KOPT-K1 (cell line): Measurements from ENCODE around the gene IFT57.
A peak's percentile ranks its signal among the peaks of the same experiment; 100 is the strongest.
"Not testable (repeated sequence)": the region's sequence is repeated elsewhere in the genome, so short reads cannot be mapped to it uniquely, and the experiment has no call there.

Experiments used
- H3K27ac ChIP-seq: fragments of 200-600 bp; sonication (generic); 2 replicates; pipeline ENCODE4 v1.5.1; 2016; ENCODE audit warnings: antibody characterized with exemption, mild to moderate bottlenecking, low read depth, low read length; ENCODE audit not compliant: poor library complexity, severe bottlenecking
- H3K36me3 ChIP-seq: fragments of 200-600 bp; sonication (generic); 2 replicates; pipeline ENCODE4 v1.5.1; 2017; ENCODE audit warnings: antibody characterized with exemption, mild to moderate bottlenecking, low read length, moderate library complexity; ENCODE audit not compliant: insufficient read depth
- H3K9me3 ChIP-seq: fragments of 200-600 bp; sonication (generic); 2 replicates; pipeline ENCODE4 v1.5.1; 2017; ENCODE audit warnings: antibody characterized with exemption, low read length, mild to moderate bottlenecking; ENCODE audit not compliant: insufficient read depth, poor library complexity, severe bottlenecking

The IFT57 gene

DNA sequence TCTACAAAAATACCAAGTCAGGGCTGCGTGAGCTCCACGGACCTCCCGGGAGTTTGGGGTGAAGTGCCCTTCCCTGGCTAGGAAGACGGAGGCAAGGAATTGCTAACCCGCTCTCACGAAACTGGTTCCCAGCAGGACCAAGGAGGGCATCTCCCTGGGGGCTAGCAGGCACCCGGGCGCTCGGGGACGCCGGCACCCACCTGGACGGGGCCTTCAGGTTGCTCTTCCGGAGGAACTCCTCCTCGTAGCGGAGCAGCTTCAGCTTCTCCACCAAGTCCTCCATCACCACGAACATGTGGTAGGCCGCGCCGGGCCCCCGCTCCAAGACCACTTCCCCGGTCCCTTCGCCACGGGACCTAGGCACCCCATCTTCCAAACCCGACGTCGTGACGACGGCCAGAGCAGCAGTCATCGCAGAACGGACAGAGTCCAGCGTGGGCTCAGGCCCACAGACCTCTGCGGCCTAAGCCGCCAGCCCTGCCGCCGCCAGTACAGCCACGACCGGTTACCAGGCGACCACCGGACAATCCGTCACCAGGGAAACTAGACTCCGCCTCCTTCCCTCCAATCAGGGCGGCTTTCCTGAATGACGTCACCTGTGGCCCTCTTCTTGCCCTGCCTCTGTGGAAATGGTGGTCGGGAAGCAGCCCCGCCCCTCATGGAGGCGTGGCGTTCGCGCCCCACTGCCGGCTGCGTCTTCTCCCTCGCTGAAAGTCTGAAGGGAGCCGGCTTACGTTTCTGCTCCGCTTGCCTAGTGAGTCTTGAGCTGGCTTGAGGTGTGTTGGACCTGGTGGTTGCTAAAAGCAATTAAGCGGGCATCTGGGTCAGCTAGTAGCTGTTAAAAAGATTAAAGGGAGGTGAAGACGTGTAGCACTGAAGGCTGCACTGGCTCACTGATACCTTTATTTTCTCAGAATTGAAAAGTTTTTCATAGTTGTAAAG, at the start of gene IFT57:
Gene IFT57 (minus strand): TSS at position 514 of the 942 bp plus-strand sequence. CDS start 102 bp downstream, at position 412.
- Histone ChIP-seq H3K27ac (peak within 1 kb of the TSS; percentile 73), H3K36me3 (no peaks in the 10 kb centered on the region), H3K9me3 (no peaks in the 10 kb centered on the region)

DNA sequence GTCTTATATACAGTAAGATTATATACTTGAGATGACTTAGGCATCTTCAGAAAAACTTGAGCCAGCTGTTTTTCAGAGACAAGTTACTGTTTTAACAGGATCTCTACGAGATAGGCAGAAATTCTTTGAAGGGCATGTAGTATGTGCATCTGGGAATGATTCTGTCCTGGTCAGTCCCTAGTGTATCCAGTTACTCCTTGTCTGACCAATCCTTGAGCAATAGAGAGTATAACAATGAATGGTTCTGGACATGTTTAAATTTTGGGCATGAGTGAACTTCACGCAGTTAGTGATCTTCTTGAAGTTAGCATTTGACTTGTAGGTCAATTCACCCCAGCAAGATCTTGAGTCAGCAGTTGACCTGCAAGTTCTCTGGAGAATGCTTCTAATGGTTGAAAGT, 49.4 kb upstream of the IFT57 start:
- H3K27ac ChIP-seq = no peak overlapping the region
- H3K36me3 ChIP-seq = no peaks in the 10 kb centered on the region
- H3K9me3 ChIP-seq = peaks cover 9% of the 10 kb centered on the region

DNA sequence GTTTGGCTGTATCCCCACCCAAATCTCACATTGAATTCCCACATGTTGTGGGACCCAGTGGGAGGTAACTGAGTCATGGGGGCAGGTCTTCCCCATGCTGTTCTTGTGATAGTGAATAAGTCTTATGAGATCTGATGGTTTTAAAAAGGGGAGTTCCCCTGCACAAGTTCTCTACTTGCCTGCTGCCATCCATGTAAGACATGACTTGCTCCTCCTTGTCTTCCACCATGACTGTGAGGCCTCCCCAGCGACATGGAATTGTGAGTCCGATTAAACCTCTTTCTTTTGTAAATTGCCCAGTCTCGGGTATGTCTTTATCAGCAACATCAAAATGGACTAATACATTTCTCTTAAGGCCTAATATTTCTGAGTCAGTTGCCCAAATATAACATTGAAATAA, 46.0 kb upstream of the IFT57 start:
- H3K27ac ChIP-seq, H3K36me3 ChIP-seq, H3K9me3 ChIP-seq: not testable (repeated sequence)

- not testable (repeated sequence) for H3K27ac ChIP-seq, H3K9me3 ChIP-seq, H3K36me3 ChIP-seq
Observed at GRCh38 chr3:108264534-108265298, 42.5 kb upstream of the IFT57 start.

DNA sequence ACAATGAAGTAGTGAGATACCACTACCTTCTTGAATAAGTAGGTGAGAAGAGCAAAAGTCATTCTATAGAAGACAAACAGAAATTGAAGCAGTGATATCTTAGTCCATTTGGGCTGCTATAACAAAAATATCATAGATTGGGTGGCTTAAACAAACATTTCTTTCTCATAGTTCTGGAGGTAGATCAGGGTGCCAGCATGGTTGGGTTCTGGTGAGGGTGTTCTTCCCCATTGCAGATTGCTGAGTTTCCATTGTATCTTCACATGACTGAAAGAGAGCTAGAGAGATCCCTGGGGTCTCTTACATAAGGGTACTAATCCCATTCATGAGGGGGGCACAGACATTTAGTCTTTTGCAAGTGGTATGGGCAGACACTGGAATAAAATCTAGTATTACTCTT, 32.9 kb upstream of the IFT57 start:
- Histone ChIP-seq H3K27ac (no peak overlapping the region), H3K36me3 (no peaks in the 10 kb centered on the region), H3K9me3 (no peaks in the 10 kb centered on the region)

DNA sequence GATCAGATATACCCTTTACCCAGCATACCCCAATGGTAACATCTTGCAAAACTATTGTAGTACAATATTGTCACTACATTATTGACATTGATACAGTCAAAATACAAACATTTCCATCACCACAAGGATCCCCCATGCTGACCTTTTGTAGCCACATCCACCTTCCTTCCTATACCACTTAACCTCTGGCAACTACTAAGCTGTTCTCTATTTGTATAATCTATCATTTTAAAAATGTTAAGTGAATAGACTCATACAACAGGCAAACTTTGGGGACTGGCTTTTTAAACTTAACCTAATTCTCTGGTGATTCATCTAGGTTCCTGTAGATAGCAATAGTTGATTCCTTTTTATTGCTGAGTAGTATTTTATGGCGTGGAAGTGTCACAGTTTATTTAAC, 29.6 kb upstream of the IFT57 start:
- no peak overlapping the region for H3K27ac ChIP-seq
- H3K36me3 ChIP-seq = no peaks in the 10 kb centered on the region
- H3K9me3 ChIP-seq = no peaks in the 10 kb centered on the region

DNA sequence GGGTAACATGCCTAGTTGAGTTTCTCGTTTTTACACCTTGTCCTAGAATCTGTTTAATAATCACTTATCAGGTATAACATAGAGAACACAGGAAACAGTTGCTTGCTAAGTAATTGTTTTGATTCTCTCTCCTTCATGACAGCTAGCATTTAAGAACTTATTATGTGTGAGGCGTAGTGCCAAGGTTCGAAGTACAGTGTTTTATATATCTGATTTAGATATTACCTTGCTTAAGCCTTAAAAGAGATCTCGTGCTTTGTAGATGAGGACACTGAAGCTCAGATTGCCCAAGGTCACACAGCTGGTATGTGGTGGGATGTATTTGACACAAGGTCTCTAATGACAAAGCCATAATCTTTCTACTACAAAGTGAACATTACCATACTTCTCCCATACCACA, 29.0 kb upstream of the IFT57 start:
- H3K9me3 ChIP-seq = no peaks in the 10 kb centered on the region
- H3K27ac ChIP-seq = no peak overlapping the region
- no peaks in the 10 kb centered on the region for H3K36me3 ChIP-seq

- Histone ChIP-seq H3K36me3 (no peaks in the 10 kb centered on the region), H3K27ac (no peak overlapping the region), H3K9me3 (no peaks in the 10 kb centered on the region)
Observed at GRCh38 chr3:108250626-108251025, 28.4 kb upstream of the IFT57 start.

DNA sequence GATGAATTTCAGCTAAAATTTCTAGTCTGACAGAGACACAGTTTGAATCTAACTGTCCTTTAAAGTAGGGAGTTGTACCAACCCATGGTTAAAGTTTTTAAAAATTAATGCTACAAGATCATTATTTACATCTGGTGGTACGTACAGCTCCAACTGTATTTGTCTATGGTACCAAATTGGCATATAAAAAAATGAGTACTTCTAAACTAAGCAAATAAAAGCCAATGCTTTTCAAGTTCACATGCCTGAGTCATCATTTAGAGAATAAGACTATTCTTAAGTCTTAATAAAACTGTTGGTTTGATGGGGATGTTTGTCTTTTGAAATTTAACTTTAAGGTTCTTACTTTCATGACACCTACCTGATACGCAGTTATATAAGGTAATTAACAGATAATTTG, 21.0 kb upstream of the IFT57 start:
- Histone ChIP-seq H3K27ac (no peak overlapping the region), H3K9me3 (peaks cover 5% of the 10 kb centered on the region), H3K36me3 (no peaks in the 10 kb centered on the region)

- peaks cover 5% of the 10 kb centered on the region for H3K9me3 ChIP-seq
Observed at GRCh38 chr3:108242776-108243175, 20.6 kb upstream of the IFT57 start.

GRCh38 chr3:108241721-108242120, 19.5 kb upstream of the IFT57 start:
- peaks cover 5% of the 10 kb centered on the region for H3K9me3 ChIP-seq
- no peak overlapping the region for H3K27ac ChIP-seq
- H3K36me3 ChIP-seq = no peaks in the 10 kb centered on the region

More at GRCh38 chr3:108242776-108243175, 20.6 kb upstream of the IFT57 start:
- Histone ChIP-seq H3K36me3 (no peaks in the 10 kb centered on the region), H3K27ac (no peak overlapping the region)

- Histone ChIP-seq H3K9me3 (peaks cover 5% of the 10 kb centered on the region), H3K27ac (no peak overlapping the region), H3K36me3 (no peaks in the 10 kb centered on the region)
Observed at GRCh38 chr3:108241146-108241545, 18.9 kb upstream of the IFT57 start.

GRCh38 chr3:108239082-108239481, 16.9 kb upstream of the IFT57 start:
- H3K36me3 ChIP-seq = no peaks in the 10 kb centered on the region

DNA sequence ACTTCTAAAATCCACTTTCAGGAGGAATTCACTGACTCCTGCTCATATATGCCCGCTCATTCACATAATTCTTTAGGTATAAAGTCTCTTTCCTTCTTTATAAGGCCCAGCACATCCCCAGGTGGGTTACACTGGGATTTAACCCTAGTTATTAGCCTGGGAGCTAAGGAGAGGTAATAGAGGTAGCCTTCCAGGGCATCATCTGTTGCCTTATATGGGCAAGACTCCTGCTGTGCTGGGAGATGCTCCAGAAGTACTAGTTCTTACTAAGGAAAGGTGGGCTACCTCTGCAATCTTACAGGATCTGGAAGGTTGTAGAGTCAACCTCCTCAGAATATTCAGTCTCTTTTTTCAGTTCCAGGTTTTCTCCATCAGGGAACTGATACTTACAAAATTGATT, 13.1 kb upstream of the IFT57 start:
- Histone ChIP-seq H3K9me3 (no peaks in the 10 kb centered on the region), H3K36me3 (no peaks in the 10 kb centered on the region), H3K27ac (no peak overlapping the region)

More at GRCh38 chr3:108239082-108239481, 16.9 kb upstream of the IFT57 start:
- H3K9me3 ChIP-seq = no peaks in the 10 kb centered on the region
- no peak overlapping the region for H3K27ac ChIP-seq

DNA sequence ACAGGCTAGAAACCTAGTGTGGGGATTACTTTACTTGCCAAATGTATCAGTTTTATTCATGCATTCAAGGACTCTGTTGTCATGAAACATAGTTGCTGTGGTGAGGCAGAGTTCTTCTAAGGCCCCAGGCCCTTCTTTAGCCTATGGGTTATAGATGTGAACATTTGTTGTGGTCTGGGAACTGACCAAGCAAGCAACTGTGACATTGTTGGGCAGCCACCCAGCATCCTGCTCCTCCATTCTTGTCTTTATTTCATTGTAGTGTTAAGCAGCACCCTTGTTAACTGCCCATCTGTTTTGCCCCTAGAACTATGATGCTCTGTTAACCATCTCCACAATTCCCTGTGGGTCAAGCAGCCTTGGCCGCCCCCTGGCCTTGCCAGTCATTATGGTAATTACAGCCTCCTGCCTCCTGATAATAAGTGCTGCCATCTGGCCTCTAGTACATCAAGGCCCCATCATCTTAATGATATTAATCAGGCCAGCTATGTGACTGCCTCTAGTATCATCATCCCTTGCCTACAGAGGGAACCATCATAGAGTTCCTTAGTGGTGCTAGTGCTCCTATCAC, 12.2 kb upstream of the IFT57 start:
- Histone ChIP-seq H3K36me3 (no peaks in the 10 kb centered on the region), H3K9me3 (no peaks in the 10 kb centered on the region), H3K27ac (no peak overlapping the region)
